ENCODE measurements around the gene LHFPL2. TPM values are rescaled to one million over a fixed set of nuclear protein-coding genes. Genes with fewer than 3 reads are reported as not detected.

LHFPL2 gene
- total and polyA plus RNA-seq, 2 of the 4 experiments (the other 2 are of a cell fraction): 6.5 to 11.3 TPM

DNA sequence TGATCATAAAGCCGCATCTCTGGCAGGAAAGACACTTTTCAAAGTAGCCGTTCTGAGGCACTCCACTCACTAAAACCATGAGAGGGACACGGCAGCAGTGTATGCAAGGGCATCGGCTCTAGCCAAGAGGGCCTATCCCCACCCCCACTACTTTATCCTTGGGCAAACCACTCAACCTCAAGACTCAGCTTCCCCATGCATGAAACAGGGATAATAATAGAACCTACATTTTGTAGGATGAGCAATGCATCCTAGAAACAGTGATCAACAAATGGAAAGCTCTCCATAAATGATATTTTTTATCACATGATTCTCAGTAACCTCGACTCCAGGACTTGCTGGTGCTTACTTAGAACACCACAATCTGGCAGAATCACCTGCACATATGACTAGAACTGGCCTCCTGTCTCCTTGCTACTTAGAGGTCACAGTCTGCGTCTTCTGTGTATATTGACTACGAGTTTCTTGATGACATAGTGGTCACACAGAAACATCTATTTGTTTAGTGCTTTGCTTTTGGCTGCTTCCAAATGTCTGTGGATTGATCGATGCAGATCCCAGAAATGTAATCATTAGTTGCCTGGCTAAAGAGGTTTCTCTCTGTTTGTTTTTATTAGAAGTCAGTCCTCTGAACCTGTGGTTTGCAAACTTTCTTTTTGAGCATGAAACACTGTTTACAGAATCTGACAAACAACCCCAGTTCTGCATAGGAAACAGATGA, 102.1 kb downstream of the LHFPL2 start:
- in situ Hi-C loops (cut with MboI; ENCODE audit: low sequenced_read_pairs) (no loop called here), dilution Hi-C loops (cut with HindIII; ENCODE audit: low sequenced_read_pairs, unreplicated experiment) (no loop called here), intact Hi-C loops (cut with micrococcal nuclease) (loop anchor here (5.0 kb wide), 2 partner anchors 101 to 421 kb away; partner anchors contain the start of gene LHFPL2)
- Histone ChIP-seq H4K8ac (ENCODE audit: low read depth in 2 of 2, low read length in 2 of 2) (no peak overlapping the region; a peak in 1 of 4 replicates), H2AK9ac (replicated peaks; ENCODE audit: low read depth, low read length, poor library complexity) (no peak overlapping the region), H3K36me3 (ENCODE audit: control insufficient read depth, insufficient read depth, low read length) (peaks cover 9% of the 10 kb centered on the region), H3K4me3 (ENCODE audit: insufficient read depth, low read depth, low read length) (no peak overlapping the region), H3K27me3 (ENCODE audit: control insufficient read depth, insufficient read depth, low read length) (no peaks in the 10 kb centered on the region), H3K9me1 (ENCODE audit: insufficient read depth, low read length) (peaks cover 26% of the 10 kb centered on the region), H3K56ac (ENCODE audit: extremely low read depth, insufficient read depth, low read length) (no peak overlapping the region), H3K79me1 (ENCODE audit: low read depth in 1 of 2, low read length in 2 of 2) (peaks cover 44 to 84% of the 10 kb centered on the region in 2 experiments), H4K91ac (ENCODE audit: insufficient read depth, low read depth, low read length) (peak overlapping the region; percentile 4; the same call in 1 of the 2 replicates), H3K4ac (ENCODE audit: low read depth, low read length) (peak overlapping the region; percentile 29; the same call in 1 of the 2 replicates), H3K9ac (ENCODE audit: low read depth, low read length) (peak overlapping the region; percentile 15; the same call in 1 of the 2 replicates), H3K4me2 (ENCODE audit: low read depth, low read length) (peak overlapping the region; percentile 43), H3K23ac (ENCODE audit: low read depth, low read length) (no peak overlapping the region), H3K27ac (ENCODE audit: insufficient read depth, low read length) (peak overlapping the region; percentile 71; the same call in 1 of the 2 replicates), H2BK5ac (ENCODE audit: low read depth, low read length, poor library complexity, severe bottlenecking) (no peak overlapping the region), H3K4me1 (ENCODE audit: control insufficient read depth, insufficient read depth, low read length) (peaks cover 30% of the 10 kb centered on the region), H3K18ac (ENCODE audit: low read depth, low read length) (peak overlapping the region; percentile 56), H2AFZ (replicated peaks; ENCODE audit: low read length, poor library complexity) (no peak overlapping the region), H2BK15ac (ENCODE audit: low read depth, low read length) (no peak overlapping the region), H4K20me1 (ENCODE audit: insufficient read depth, low read length) (peaks cover 26% of the 10 kb centered on the region; the same call in 1 of the 2 replicates), H4K5ac (ENCODE audit: low read depth, low read length) (peak overlapping the region; percentile 32), H2BK20ac (ENCODE audit: low read depth, low read length) (no peak overlapping the region), H3K14ac (replicated peaks; ENCODE audit: low read depth, low read length) (peak overlapping the region; percentile 18; the same call in 1 of the 2 replicates), H2AK5ac (ENCODE audit: low read depth, low read length) (peak overlapping the region; percentile 37; the same call in 1 of the 2 replicates), H3K9me3 (ENCODE audit: control insufficient read depth, insufficient read depth, low read length) (no peaks in the 10 kb centered on the region), H2BK120ac (ENCODE audit: low read depth, low read length) (no peak overlapping the region)
- no CpG with 5 or more reads among the region's 8 CpGs for WGBS, 2 experiments (ENCODE audit: extremely low coverage in 2 of 2, insufficient read length in 1 of 2)
- POLR2A ChIA-PET (ENCODE audit: unreplicated experiment): no interaction called here
- BruUV-seq (replicated peaks): no TSS peak
- DNase-seq (peak; percentile 75), ATAC-seq (ENCODE audit: low read depth) (peak; percentile 27)
- CTCF ChIA-PET: no interaction called here
- no peak for TF ChIP-seq BHLHE40 (IDR thresholded peaks at IDR 0.05; ENCODE audit: low read depth, low read length)
- no peak for TF ChIP-seq MAFK (IDR thresholded peaks at IDR 0.05; ENCODE audit: low read depth, low read length)
- TF ChIP-seq RCOR1 (IDR thresholded peaks at IDR 0.05; ENCODE audit: insufficient replicate concordance, low read length): no peak
- TF ChIP-seq CEBPB (IDR thresholded peaks at IDR 0.05; ENCODE audit: low read depth, low read length): no peak
- no peak for TF ChIP-seq NFE2L2 (IDR thresholded peaks at IDR 0.05; ENCODE audit: low read depth, low read length)
- no peak for TF ChIP-seq POLR2A (IDR thresholded peaks at IDR 0.05; ENCODE audit: low read depth, low read length)
- no peak for TF ChIP-seq SMC3 (IDR thresholded peaks at IDR 0.05; ENCODE audit: low read depth, low read length)
- TF ChIP-seq, protein P1, sequence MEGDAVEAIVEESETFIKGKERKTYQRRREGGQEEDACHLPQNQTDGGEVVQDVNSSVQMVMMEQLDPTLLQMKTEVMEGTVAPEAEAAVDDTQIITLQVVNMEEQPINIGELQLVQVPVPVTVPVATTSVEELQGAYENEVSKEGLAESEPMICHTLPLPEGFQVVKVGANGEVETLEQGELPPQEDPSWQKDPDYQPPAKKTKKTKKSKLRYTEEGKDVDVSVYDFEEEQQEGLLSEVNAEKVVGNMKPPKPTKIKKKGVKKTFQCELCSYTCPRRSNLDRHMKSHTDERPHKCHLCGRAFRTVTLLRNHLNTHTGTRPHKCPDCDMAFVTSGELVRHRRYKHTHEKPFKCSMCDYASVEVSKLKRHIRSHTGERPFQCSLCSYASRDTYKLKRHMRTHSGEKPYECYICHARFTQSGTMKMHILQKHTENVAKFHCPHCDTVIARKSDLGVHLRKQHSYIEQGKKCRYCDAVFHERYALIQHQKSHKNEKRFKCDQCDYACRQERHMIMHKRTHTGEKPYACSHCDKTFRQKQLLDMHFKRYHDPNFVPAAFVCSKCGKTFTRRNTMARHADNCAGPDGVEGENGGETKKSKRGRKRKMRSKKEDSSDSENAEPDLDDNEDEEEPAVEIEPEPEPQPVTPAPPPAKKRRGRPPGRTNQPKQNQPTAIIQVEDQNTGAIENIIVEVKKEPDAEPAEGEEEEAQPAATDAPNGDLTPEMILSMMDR (conservative IDR thresholded peaks at IDR 0.05; ENCODE audit: low read depth, low read length): no peak
- TF ChIP-seq MXI1 (IDR thresholded peaks at IDR 0.05; ENCODE audit: borderline replicate concordance, low read depth, low read length): no peak
- TF ChIP-seq CHD1 (IDR thresholded peaks at IDR 0.05; ENCODE audit: low read depth, low read length): no peak
- TF ChIP-seq, protein P2, sequence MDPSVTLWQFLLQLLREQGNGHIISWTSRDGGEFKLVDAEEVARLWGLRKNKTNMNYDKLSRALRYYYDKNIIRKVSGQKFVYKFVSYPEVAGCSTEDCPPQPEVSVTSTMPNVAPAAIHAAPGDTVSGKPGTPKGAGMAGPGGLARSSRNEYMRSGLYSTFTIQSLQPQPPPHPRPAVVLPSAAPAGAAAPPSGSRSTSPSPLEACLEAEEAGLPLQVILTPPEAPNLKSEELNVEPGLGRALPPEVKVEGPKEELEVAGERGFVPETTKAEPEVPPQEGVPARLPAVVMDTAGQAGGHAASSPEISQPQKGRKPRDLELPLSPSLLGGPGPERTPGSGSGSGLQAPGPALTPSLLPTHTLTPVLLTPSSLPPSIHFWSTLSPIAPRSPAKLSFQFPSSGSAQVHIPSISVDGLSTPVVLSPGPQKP (IDR thresholded peaks at IDR 0.05; ENCODE audit: borderline replicate concordance, low read depth, low read length): no peak
- TF ChIP-seq FOS (IDR thresholded peaks at IDR 0.05; ENCODE audit: low read depth, low read length): no peak
- TF ChIP-seq, protein P3, sequence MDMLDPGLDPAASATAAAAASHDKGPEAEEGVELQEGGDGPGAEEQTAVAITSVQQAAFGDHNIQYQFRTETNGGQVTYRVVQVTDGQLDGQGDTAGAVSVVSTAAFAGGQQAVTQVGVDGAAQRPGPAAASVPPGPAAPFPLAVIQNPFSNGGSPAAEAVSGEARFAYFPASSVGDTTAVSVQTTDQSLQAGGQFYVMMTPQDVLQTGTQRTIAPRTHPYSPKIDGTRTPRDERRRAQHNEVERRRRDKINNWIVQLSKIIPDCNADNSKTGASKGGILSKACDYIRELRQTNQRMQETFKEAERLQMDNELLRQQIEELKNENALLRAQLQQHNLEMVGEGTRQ (IDR thresholded peaks at IDR 0.05; ENCODE audit: low read depth, low read length): no peak
- no peak for TF ChIP-seq RAD21 (IDR thresholded peaks at IDR 0.05; ENCODE audit: low read length)
- no peak for TF ChIP-seq MAZ (IDR thresholded peaks at IDR 0.05; ENCODE audit: borderline replicate concordance, low read depth, low read length)

Data from IMR-90 (cell line).